Effector CD4-positive, alpha-beta T cell (primary cell): ENCODE measurements around the gene CCT7.

Source experiments
- DNase-seq: peaks from one replicate; pipeline ENCODE4 v3.0.0-alpha.2; 2020

The CCT7 gene

DNA sequence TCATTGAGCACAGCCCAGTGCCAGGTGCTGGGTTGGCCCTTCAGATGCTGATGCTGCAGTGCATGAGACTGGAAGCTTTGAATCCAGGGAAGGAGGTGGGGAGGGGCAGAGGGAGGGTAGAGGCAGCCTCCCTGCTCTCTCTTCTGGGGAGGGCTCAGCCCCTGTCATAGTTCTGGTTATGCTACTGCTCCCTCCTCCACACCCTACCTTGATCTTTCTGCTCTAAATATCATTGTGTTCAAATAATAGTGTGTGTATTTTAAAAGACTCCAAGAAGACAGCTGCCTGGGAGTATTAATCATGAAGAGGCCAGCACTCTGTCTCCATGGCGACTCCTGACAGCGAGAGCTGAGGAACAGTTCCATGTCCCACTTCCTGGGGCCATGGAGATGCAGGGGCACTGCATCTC, 63.0 kb downstream of the CCT7 start:
- DNase-seq: no peak

- no peak for DNase-seq
These were observed 63.5 kb downstream of the CCT7 start for GRCh38 chr2:73297586-73297985.

- no peak for DNase-seq
These were observed 66.8 kb downstream of the CCT7 start for GRCh38 chr2:73300926-73301325.

DNA sequence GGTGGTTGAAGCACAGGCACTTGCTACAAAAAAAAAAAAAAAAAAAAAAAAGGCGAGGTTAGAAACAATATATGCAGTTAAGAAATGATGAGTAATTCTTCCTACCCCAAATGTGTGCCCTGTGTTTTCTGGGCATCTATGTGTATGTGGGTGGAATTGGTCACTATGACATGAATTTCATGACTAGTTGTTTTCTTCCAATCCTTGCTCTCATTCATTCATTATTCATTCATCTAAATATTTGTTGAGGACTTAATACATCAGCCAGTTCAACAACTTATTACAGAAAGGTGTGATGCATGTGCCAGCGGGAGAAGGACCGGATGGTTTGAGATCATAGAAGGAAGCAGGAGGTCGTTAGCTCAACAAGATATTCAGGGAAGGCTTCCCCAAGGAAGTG, 67.5 kb downstream of the CCT7 start:
- no peak for DNase-seq
